A673 (cell line): ENCODE data around the gene HMGXB3. TPM values are rescaled to one million over a fixed set of nuclear protein-coding genes. Genes with fewer than 3 reads are reported as not detected.
"Not testable (repeated sequence)": the region's sequence is repeated elsewhere in the genome, so short reads cannot be mapped to it uniquely, and the experiment has no call there.

Experiments
- BruUV-seq: library from RNA; stranded (reverse); fragments of 400-500 nt; replicated peaks from 2 replicates; lab custom pipeline; 2021; lab: Mats Ljungman, UMichigan
- CTCF ChIA-PET: fragments of 300-600 bp; sonication (Branson Sonifier 250); formaldehyde crosslinking; loops from one replicate; lab custom pipeline; 2022; ENCODE audit warnings: antibody characterized with exemption; lab: Charles Lee
- POLR2A ChIA-PET: fragments of 300-600 bp; sonication (Branson Sonifier 250); formaldehyde crosslinking; loops from one replicate; lab custom pipeline; 2022; ENCODE audit warnings: antibody characterized with exemption; ENCODE audit not compliant: low non-redundant PET; lab: Charles Lee
- DNase-seq: peaks from one replicate; pipeline ENCODE4 v3.0.0-alpha.2; 2015; ENCODE audit warnings: low spot score
- H3K27ac ChIP-seq: fragments of 200-600 bp; sonication (generic); 2 replicates; pipeline ENCODE4 v1.5.1; 2016; ENCODE audit warnings: mixed run types, low read depth, mild to moderate bottlenecking, mixed read lengths, antibody characterized with exemption, low read length; ENCODE audit not compliant: poor library complexity, severe bottlenecking
- H3K27me3 ChIP-seq: fragments of 200-600 bp; sonication (generic); replicated peaks from 2 replicates; pipeline ENCODE4 v1.6.1; 2017; ENCODE audit warnings: mixed run types, low read depth, mild to moderate bottlenecking, mixed read lengths, antibody characterized with exemption, low read length; ENCODE audit not compliant: insufficient read depth, poor library complexity
- H3K36me3 ChIP-seq: fragments of 200-600 bp; sonication (generic); 2 replicates; pipeline ENCODE4 v1.6.1; 2016; ENCODE audit warnings: mixed run types, mild to moderate bottlenecking, mixed read lengths, antibody characterized with exemption, low read length; ENCODE audit not compliant: insufficient read depth, poor library complexity, severe bottlenecking
- H3K4me1 ChIP-seq: fragments of 200-600 bp; sonication (generic); 2 replicates; pipeline ENCODE4 v1.6.1; 2017; ENCODE audit warnings: mixed run types, mild to moderate bottlenecking, mixed read lengths, antibody characterized with exemption, low read length; ENCODE audit not compliant: insufficient read depth, poor library complexity, severe bottlenecking
- H3K4me3 ChIP-seq: fragments of 200-600 bp; sonication (generic); 2 replicates; pipeline ENCODE4 v1.5.1; 2016; ENCODE audit warnings: low read depth, mixed run types, mild to moderate bottlenecking, mixed read lengths, low read length; ENCODE audit not compliant: poor library complexity, severe bottlenecking
- H3K9me3 ChIP-seq: fragments of 200-600 bp; sonication (generic); 2 replicates; pipeline ENCODE4 v1.6.1; 2016; ENCODE audit warnings: mixed run types, low read depth, mild to moderate bottlenecking, mixed read lengths, antibody characterized with exemption, low read length; ENCODE audit not compliant: poor library complexity, severe bottlenecking
- CTCF ChIP-seq: fragments of 300-800, 200-600 bp; sonication (generic); conservative IDR thresholded peaks from 2 replicates; pipeline ENCODE4 v1.5.1; 2017; ENCODE audit warnings: low read depth, mild to moderate bottlenecking, antibody characterized with exemption, low read length, moderate library complexity, mixed read lengths
- EZH2 ChIP-seq: fragments of 200-600 bp; sonication (generic); IDR thresholded peaks from 2 replicates; pipeline ENCODE4 v1.6.1; 2017; ENCODE audit warnings: borderline replicate concordance, low read depth, mild to moderate bottlenecking, mixed read lengths, antibody characterized with exemption, low read length; ENCODE audit not compliant: poor library complexity, severe bottlenecking
- intact Hi-C: fragments of 100-400 bp; cut with micrococcal nuclease; formaldehyde crosslinking; loops from one replicate; pipeline ENCODE4 v1.10.0; 2022; ENCODE audit not compliant: unreplicated experiment
- total RNA-seq: library from RNA; stranded (reverse); gene quantifications from 2 replicates; pipeline ENCODE4 v1.2.3, GENCODE V29; 2021

The HMGXB3 gene
- total RNA-seq, 1 experiment from 2014 or later, result 52.6 TPM

DNA sequence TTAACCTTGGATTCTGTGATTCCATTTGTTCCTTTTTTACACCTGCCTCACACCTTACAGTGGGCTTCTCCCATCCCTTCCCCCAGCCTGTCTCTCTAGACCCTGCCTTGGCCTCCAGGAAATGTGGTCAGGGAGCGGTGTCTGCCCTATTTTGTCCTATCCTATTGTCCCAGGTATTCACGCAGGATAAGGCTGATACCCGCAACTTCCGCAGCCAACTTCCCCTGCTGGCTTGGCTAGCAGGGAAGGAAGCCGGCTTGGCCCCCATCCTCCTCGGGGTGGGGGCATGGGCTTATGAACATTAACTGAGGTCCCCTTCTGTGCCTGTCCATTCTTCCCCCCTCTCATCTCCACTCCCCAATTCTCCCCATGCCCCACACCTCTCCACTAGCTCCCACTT is 82.3 kb downstream of the HMGXB3 start:
- no peak for TF ChIP-seq EZH2
- Histone ChIP-seq H3K27me3 (no peaks in the 10 kb centered on the region), H3K4me1 (no peaks in the 10 kb centered on the region), H3K36me3 (no peaks in the 10 kb centered on the region), H3K9me3 (no peaks in the 10 kb centered on the region), H3K27ac (no peak overlapping the region), H3K4me3 (no peak overlapping the region)
- ChIA-PET CTCF (no interaction called here), POLR2A (no interaction called here)
- BruUV-seq, result no TSS peak
- intact Hi-C loops, result no loop called here
- DNase-seq, result no peak

GRCh38 chr5:150084754-150085153 is 84.2 kb downstream of the HMGXB3 start:
- H3K27me3 ChIP-seq, CTCF ChIA-PET, H3K27ac ChIP-seq, intact Hi-C loops, H3K4me3 ChIP-seq, DNase-seq, H3K36me3 ChIP-seq, POLR2A ChIA-PET, H3K4me1 ChIP-seq, BruUV-seq, H3K9me3 ChIP-seq: not testable (repeated sequence)

DNA sequence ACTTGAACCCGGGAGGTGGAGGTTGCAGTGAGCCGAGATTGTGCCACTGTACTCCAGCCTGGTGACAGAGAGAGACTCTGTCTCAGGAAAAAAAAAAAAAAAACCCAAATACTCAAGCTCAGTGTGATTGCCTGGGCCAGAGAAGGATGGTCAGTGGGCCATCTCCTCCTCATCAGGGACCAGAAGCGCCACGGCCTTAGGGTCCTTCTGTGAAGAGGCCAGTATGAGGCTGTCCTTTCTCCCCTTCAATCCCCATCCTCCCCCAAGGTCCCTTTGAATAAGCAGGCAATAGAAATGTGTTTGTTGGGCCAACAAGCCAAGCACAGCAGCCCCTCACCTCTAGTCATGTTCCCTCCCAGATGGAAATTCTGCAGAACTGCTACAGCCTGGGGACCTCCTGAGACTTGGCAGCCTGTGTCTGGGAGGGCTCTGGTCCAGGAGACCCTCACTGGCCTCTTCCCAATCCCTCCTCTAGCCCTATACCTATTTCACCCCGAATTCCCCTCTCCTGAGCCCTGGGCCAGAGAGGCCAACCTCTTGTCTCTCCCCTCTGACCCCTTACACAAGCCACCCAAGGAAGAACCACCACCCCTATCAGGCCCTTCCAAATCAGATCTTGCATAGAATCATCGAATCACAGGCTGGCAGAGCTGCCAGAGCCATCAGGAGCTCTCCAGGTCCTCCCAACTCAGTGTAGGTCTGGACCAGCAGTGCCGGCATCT is 84.8 kb downstream of the HMGXB3 start:
- TF ChIP-seq CTCF (no peak), EZH2 (no peak)
- H3K27ac ChIP-seq, result no peak overlapping the region
- intact Hi-C loops, result no loop called here
- no peaks in the 10 kb centered on the region for H3K4me1 ChIP-seq
- no peak overlapping the region for H3K4me3 ChIP-seq
- H3K27me3 ChIP-seq, result peaks cover 11% of the 10 kb centered on the region
- no TSS peak for BruUV-seq
- DNase-seq, result no peak
- no peaks in the 10 kb centered on the region for H3K36me3 ChIP-seq
- ChIA-PET POLR2A (no interaction called here), CTCF (no interaction called here)
- no peaks in the 10 kb centered on the region for H3K9me3 ChIP-seq

- H3K27me3 ChIP-seq, result peaks cover 14% of the 10 kb centered on the region
- H3K4me1 ChIP-seq, result no peaks in the 10 kb centered on the region
- POLR2A ChIA-PET, result no interaction called here
- H3K4me3 ChIP-seq, result no peak within 1 kb of the TSS
- no peak within 1 kb of the TSS for H3K27ac ChIP-seq
- no peak for DNase-seq
- TF ChIP-seq EZH2 (no peak), CTCF (no peak)
- no TSS peak for BruUV-seq
- H3K36me3 ChIP-seq, result no peaks in the 10 kb centered on the region
- no peaks in the 10 kb centered on the region for H3K9me3 ChIP-seq
- CTCF ChIA-PET, result no interaction called here
- intact Hi-C loops, result no loop called here
Measured at GRCh38 chr5:150085950-150086715, 85.6 kb downstream of the HMGXB3 start, which contains the start of gene CSF1R. CSF1R (minus strand) TSS chr5:150086554; CDS start chr5:150086427, 127 bp downstream.
